Right forelimb (tissue), 1 donor: ENCODE results near the gene ROPN1L.
"Not testable (repeated sequence)": the region's sequence is repeated elsewhere in the genome, so short reads cannot be mapped to it uniquely, and the experiment has no call there.

Experiments
- DNase-seq: peaks from one replicate; pipeline ENCODE4 v3.0.0-alpha.2; 2018

The ROPN1L gene

GRCh38 chr5:10503321-10503720 lies 61.6 kb downstream of the ROPN1L start:
- no peak for DNase-seq

GRCh38 chr5:10503997-10504793 lies 62.5 kb downstream of the ROPN1L start:
- no peak for DNase-seq

- no peak for DNase-seq
Measured at GRCh38 chr5:10505517-10506095, 63.9 kb downstream of the ROPN1L start.

GRCh38 chr5:10506535-10506934 lies 64.9 kb downstream of the ROPN1L start:
- DNase-seq, result no peak

- DNase-seq, result no peak
Measured at GRCh38 chr5:10507575-10508096, 66.0 kb downstream of the ROPN1L start.

GRCh38 chr5:10509575-10509974 lies 67.9 kb downstream of the ROPN1L start:
- no peak for DNase-seq

- no peak for DNase-seq
Measured at GRCh38 chr5:10511741-10512640, 70.3 kb downstream of the ROPN1L start.

- DNase-seq, result no peak
Measured at GRCh38 chr5:10513501-10514442, 72.1 kb downstream of the ROPN1L start.

GRCh38 chr5:10514572-10514971 lies 72.9 kb downstream of the ROPN1L start:
- DNase-seq, result not testable (repeated sequence)
